ENCODE data around the gene NUP188. TPM values are rescaled to one million over a fixed set of nuclear protein-coding genes. Genes with fewer than 3 reads are reported as not detected.
A peak's percentile ranks its signal among the peaks of the same experiment; 100 is the strongest.
"Not testable (repeated sequence)": the region's sequence is repeated elsewhere in the genome, so short reads cannot be mapped to it uniquely, and the experiment has no call there.

The NUP188 gene
- total RNA-seq, 1 donor from 2014 or later, result 66.7 TPM

DNA sequence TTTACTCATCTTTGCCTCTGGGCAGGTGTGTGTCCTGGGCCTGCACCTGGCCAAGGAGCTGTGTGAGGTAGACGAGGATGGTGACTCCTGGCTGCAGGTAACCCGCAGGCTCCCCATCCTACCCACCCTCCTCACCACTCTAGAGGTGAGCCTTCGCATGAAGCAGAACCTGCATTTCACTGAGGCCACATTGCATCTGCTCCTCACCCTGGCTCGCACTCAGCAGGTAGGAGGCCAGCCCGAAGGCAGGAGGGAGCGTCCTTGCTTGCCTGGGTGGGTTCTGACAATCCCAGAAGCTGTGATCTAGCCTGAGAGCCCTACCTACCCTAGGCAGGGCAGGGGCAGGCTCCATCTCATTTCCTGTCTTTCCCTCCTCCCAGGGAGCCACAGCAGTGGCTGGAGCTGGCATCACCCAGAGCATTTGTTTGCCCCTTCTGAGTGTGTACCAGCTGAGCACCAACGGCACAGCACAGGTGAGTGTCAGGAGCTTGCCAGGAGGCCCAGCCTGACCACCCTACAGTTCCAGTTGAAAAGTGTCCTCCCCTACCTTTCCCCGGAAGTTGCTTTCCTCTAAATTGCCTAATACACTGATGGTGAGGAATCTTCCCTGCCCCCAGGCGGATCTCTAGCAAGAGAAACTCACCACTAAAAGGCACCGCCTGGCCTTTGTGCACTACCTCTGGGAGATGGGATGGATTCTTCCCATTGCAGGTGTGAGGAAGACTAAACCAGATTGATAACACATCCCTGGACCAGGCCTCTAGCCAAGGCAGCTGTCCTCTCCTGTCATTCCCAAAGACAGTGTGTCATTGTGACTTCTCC lies 54.2 kb downstream of the NUP188 start:
- Histone ChIP-seq H2AFZ (replicated peaks) (no peak overlapping the region), H3K9me3 (ENCODE audit: low read depth) (no peaks in the 10 kb centered on the region), H4K20me1 (ENCODE audit: low read depth) (peaks cover 6% of the 10 kb centered on the region), H3K4me3 (no peak overlapping the region), H3K27me3 (no peaks in the 10 kb centered on the region), H3K4me2 (no peak overlapping the region), H3K9ac (no peak overlapping the region), H3K36me3 (no peaks in the 10 kb centered on the region), H3K4me1 (no peaks in the 10 kb centered on the region), H3K27ac (no peak overlapping the region), H3K79me2 (ENCODE audit: low read depth) (no peaks in the 10 kb centered on the region), H3F3A (ENCODE audit: low read depth) (peaks cover 12% of the 10 kb centered on the region)
- DNase-seq (ENCODE audit: low spot score), result no peak
- H3K9me3 Mint-ChIP-seq, result no peaks in the 10 kb centered on the region
- H3K4me3 Mint-ChIP-seq, result no peak overlapping the region
- H3K4me1 Mint-ChIP-seq, result peaks cover 2% of the 10 kb centered on the region
- no peak for TF ChIP-seq EZH2phosphoT487 (IDR thresholded peaks at IDR 0.05)
- TF ChIP-seq, protein P1, sequence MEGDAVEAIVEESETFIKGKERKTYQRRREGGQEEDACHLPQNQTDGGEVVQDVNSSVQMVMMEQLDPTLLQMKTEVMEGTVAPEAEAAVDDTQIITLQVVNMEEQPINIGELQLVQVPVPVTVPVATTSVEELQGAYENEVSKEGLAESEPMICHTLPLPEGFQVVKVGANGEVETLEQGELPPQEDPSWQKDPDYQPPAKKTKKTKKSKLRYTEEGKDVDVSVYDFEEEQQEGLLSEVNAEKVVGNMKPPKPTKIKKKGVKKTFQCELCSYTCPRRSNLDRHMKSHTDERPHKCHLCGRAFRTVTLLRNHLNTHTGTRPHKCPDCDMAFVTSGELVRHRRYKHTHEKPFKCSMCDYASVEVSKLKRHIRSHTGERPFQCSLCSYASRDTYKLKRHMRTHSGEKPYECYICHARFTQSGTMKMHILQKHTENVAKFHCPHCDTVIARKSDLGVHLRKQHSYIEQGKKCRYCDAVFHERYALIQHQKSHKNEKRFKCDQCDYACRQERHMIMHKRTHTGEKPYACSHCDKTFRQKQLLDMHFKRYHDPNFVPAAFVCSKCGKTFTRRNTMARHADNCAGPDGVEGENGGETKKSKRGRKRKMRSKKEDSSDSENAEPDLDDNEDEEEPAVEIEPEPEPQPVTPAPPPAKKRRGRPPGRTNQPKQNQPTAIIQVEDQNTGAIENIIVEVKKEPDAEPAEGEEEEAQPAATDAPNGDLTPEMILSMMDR (IDR thresholded peaks at IDR 0.05), result no peak
- TF ChIP-seq EZH2 (IDR thresholded peaks at IDR 0.05), result no peak
- H3K27me3 Mint-ChIP-seq (ENCODE audit: insufficient read depth, low read depth), result peaks cover 5% of the 10 kb centered on the region
- H3K36me3 Mint-ChIP-seq, result peaks cover 47% of the 10 kb centered on the region
- no peak overlapping the region for H3K27ac Mint-ChIP-seq

DNA sequence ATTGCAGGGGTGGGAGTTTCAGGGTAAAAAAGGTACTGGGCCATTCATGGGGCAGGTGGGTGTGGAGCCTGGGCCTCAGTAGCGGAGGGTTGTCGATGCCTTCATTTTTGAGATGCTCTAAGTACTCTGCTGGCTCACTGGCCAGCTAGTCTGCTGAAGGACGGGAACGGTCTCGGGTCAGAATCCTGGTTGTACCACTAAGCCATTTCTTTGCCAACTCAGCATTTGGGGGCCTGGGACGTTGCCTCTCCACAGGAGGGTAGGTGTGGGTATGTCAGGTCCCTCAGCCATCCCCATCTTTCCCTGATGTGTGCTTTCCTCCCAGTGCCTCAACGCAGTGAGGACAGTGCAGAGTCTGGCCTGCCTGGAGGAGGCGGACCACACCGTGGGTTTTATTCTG lies 55.5 kb downstream of the NUP188 start:
- no peaks in the 10 kb centered on the region for H3K9me3 Mint-ChIP-seq
- no peaks in the 10 kb centered on the region for H3K36me3 ChIP-seq
- no peak overlapping the region for H3K27ac Mint-ChIP-seq
- no peak overlapping the region for H3K4me3 ChIP-seq
- H3K4me1 ChIP-seq, result no peaks in the 10 kb centered on the region
- H3K27me3 Mint-ChIP-seq (ENCODE audit: insufficient read depth, low read depth), result peaks cover 9% of the 10 kb centered on the region
- H3K79me2 ChIP-seq (ENCODE audit: low read depth), result no peaks in the 10 kb centered on the region
- H3K4me1 Mint-ChIP-seq, result peaks cover 2% of the 10 kb centered on the region
- H3K27ac ChIP-seq, result no peak overlapping the region
- H3K36me3 Mint-ChIP-seq, result peaks cover 45% of the 10 kb centered on the region
- H4K20me1 ChIP-seq (ENCODE audit: low read depth), result peaks cover 14% of the 10 kb centered on the region
- no peak overlapping the region for H3K4me3 Mint-ChIP-seq
- no peak overlapping the region for H3K9ac ChIP-seq
- no peaks in the 10 kb centered on the region for H3K9me3 ChIP-seq (ENCODE audit: low read depth)
- no peak overlapping the region for H2AFZ ChIP-seq (replicated peaks)
- H3K4me2 ChIP-seq, result no peak overlapping the region
- H3K27me3 ChIP-seq, result no peaks in the 10 kb centered on the region
- DNase-seq (ENCODE audit: low spot score), result no peak
- TF ChIP-seq EZH2phosphoT487 (IDR thresholded peaks at IDR 0.05) (no peak), EZH2 (IDR thresholded peaks at IDR 0.05) (no peak)
- TF ChIP-seq, protein P1 (IDR thresholded peaks at IDR 0.05), result no peak
- H3F3A ChIP-seq (ENCODE audit: low read depth), result peaks cover 21% of the 10 kb centered on the region

GRCh38 chr9:129004173-129004572 lies 56.7 kb downstream of the NUP188 start:
- H3K4me1 ChIP-seq; H2AFZ ChIP-seq (replicated peaks); H3K4me3 Mint-ChIP-seq; H3K36me3 ChIP-seq; H3K4me1 Mint-ChIP-seq; H3K9me3 ChIP-seq (ENCODE audit: low read depth); H3K79me2 ChIP-seq (ENCODE audit: low read depth); H3K9me3 Mint-ChIP-seq; DNase-seq (ENCODE audit: low spot score); H3K27me3 ChIP-seq; H3K4me3 ChIP-seq; H3K27ac ChIP-seq; H3K9ac ChIP-seq; H3K27me3 Mint-ChIP-seq (ENCODE audit: insufficient read depth, low read depth); H3K4me2 ChIP-seq; H3K27ac Mint-ChIP-seq: not testable (repeated sequence)
- H3F3A ChIP-seq (ENCODE audit: low read depth), result peaks cover 21% of the 10 kb centered on the region
- peaks cover 40% of the 10 kb centered on the region for H3K36me3 Mint-ChIP-seq
- H4K20me1 ChIP-seq (ENCODE audit: low read depth), result peaks cover 12% of the 10 kb centered on the region

DNA sequence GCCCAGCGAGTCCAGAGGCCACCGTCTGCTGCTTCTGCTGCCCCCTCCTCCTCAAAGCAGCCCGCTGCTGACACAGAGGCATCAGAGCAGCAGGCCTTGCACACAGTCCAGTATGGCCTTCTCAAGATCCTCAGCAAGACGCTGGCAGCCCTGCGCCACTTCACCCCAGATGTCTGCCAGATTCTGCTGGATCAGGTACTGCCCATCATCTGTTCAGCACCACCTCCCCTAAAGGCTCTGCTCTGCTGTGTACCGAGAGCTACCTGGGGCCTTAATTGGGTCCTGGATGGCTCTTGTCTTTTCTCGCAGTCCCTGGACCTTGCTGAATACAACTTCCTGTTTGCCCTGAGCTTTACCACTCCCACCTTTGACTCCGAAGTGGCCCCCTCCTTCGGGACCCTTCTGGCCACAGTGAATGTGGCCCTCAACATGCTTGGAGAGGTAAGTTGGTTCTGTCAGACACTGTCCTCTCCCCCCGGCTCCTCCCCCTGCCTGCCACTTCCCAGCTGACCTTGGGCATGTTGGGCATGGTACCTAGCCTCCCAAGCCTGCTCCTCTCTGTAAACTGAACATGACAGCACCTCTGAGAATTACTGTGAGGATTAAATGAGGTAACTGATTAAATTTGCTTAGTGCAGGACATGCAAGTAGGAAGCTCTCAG lies 58.0 kb downstream of the NUP188 start:
- H3F3A ChIP-seq (ENCODE audit: low read depth), result peaks cover 21% of the 10 kb centered on the region
- H3K79me2 ChIP-seq (ENCODE audit: low read depth), result no peaks in the 10 kb centered on the region
- H4K20me1 ChIP-seq (ENCODE audit: low read depth), result peaks cover 12% of the 10 kb centered on the region
- Mint-ChIP-seq H3K4me1 (peaks cover 2% of the 10 kb centered on the region), H3K27me3 (ENCODE audit: insufficient read depth, low read depth) (peaks cover 9% of the 10 kb centered on the region), H3K36me3 (peaks cover 32% of the 10 kb centered on the region), H3K27ac (peak overlapping the region; percentile 50), H3K9me3 (no peaks in the 10 kb centered on the region), H3K4me3 (no peak overlapping the region)
- TF ChIP-seq, protein P1 (IDR thresholded peaks at IDR 0.05), result no peak
- TF ChIP-seq EZH2 (IDR thresholded peaks at IDR 0.05), result no peak
- TF ChIP-seq EZH2phosphoT487 (IDR thresholded peaks at IDR 0.05), result no peak
- no peaks in the 10 kb centered on the region for H3K36me3 ChIP-seq
- no peak for DNase-seq (ENCODE audit: low spot score)
- H3K4me2 ChIP-seq, result no peak overlapping the region
- H3K27me3 ChIP-seq, result no peaks in the 10 kb centered on the region
- H3K4me1 ChIP-seq, result no peaks in the 10 kb centered on the region
- no peak overlapping the region for H3K9ac ChIP-seq
- peak overlapping the region; percentile 68 for H3K27ac ChIP-seq
- H3K4me3 ChIP-seq, result no peak overlapping the region
- no peak overlapping the region for H2AFZ ChIP-seq (replicated peaks)
- H3K9me3 ChIP-seq (ENCODE audit: low read depth), result no peaks in the 10 kb centered on the region
